ENCODE measurements around the gene RAB31.
A peak's percentile ranks its signal among the peaks of the same experiment; 100 is the strongest.

RAB31 gene

DNA sequence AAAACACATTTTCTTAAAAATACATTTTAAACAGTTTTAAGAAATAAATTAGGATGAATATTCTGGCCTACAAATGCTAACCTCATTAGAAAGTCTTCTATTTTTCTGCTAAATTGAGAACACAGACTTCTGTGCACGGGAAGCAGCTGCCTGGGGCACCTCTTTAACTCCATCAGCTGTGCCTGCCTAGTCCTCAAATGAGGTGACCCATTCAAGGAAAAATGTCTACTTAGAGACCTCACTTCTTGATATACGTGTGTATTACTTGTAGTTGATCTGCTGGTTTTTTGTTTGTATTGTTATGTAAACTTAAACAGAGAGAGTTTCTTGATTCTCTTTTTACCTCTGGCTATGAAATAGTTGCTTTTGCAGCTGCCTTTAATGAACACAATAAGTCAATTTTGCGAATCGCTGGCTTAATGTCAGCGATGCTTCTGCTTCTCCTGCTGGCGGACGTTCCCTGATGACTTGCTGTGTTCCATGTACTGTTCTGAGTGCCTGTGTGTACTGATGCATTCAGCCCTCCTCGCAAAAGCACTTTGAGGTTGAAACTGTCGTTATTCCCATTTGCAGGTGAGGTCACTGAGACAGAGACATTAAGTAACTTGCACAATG lies 88.9 kb downstream of the RAB31 start:
- H3K4me3 ChIP-seq = no peak overlapping the region
- H3K27ac ChIP-seq = no peak overlapping the region
- TF ChIP-seq Cebpa-rat (IDR thresholded peaks at IDR 0.05) = no peak
- H4K20me1 ChIP-seq = no peaks in the 10 kb centered on the region
- H3K27me3 ChIP-seq = no peaks in the 10 kb centered on the region
- H3K4me1 ChIP-seq = peaks cover 0 to 12% (median 2%) of the 10 kb centered on the region in 10 experiments; a peak in 7 of 20 replicates
- peaks cover 0 to 20% (median 0%) of the 10 kb centered on the region in 11 experiments; a peak in 8 of 22 replicates for H3K9me3 ChIP-seq (replicated peaks in 1 of 11)
- H3K9ac ChIP-seq = no peak overlapping the region
- H3K36me3 ChIP-seq = peaks cover 0 to 75% (median 0%) of the 10 kb centered on the region in 11 experiments; a peak in 7 of 22 replicates
- no peak overlapping the region for H3K4me2 ChIP-seq

- Histone ChIP-seq H3K4me2 (peak overlapping the region in 2 of 11 experiments; percentile 41 to 60; a peak in 3 of 22 replicates), H3K27ac (no peak overlapping the region), H3K27me3 (no peaks in the 10 kb centered on the region), H3K9ac (no peak overlapping the region), H3K9me3 (replicated peaks in 1 of 11) (peaks cover 0 to 6% (median 0%) of the 10 kb centered on the region in 11 experiments; a peak in 4 of 22 replicates), H4K20me1 (peaks cover 0 to 10% (median 0%) of the 10 kb centered on the region in 11 experiments; a peak in 2 of 22 replicates), H3K4me3 (no peak overlapping the region), H3K36me3 (peaks cover 0 to 57% (median 0%) of the 10 kb centered on the region in 11 experiments; a peak in 7 of 22 replicates), H3K4me1 (peaks cover 10 to 33% (median 13%) of the 10 kb centered on the region in 10 experiments)
- TF ChIP-seq Cebpa-rat (IDR thresholded peaks at IDR 0.05) = no peak
These were observed 94.3 kb downstream of the RAB31 start for GRCh38 chr18:9802175-9803062.

- Histone ChIP-seq H3K27me3 (no peaks in the 10 kb centered on the region), H3K4me3 (no peak overlapping the region), H3K27ac (no peak overlapping the region), H3K36me3 (peaks cover 0 to 62% (median 0%) of the 10 kb centered on the region in 11 experiments; a peak in 7 of 22 replicates), H3K4me1 (peaks cover 10 to 29% (median 13%) of the 10 kb centered on the region in 10 experiments), H4K20me1 (peaks cover 0 to 14% (median 0%) of the 10 kb centered on the region in 11 experiments; a peak in 3 of 22 replicates), H3K9ac (peak overlapping the region in 1 of 11 experiments; percentile 50; a peak in 1 of 22 replicates), H3K9me3 (replicated peaks in 1 of 11) (peaks cover 0 to 6% (median 0%) of the 10 kb centered on the region in 11 experiments; a peak in 4 of 22 replicates), H3K4me2 (peak overlapping the region in 8 of 11 experiments; percentile 31 to 71 (median 50); a peak in 13 of 22 replicates)
- TF ChIP-seq Cebpa-rat (IDR thresholded peaks at IDR 0.05) = no peak
These were observed 95.1 kb downstream of the RAB31 start for GRCh38 chr18:9803063-9803697.

GRCh38 chr18:9803698-9804516 lies 95.8 kb downstream of the RAB31 start:
- Histone ChIP-seq H4K20me1 (peaks cover 0 to 14% (median 0%) of the 10 kb centered on the region in 11 experiments; a peak in 3 of 22 replicates), H3K36me3 (peaks cover 0 to 61% (median 0%) of the 10 kb centered on the region in 11 experiments; a peak in 7 of 22 replicates), H3K9ac (peak overlapping the region in 3 of 11 experiments; percentile 26 to 50 (median 40); a peak in 5 of 22 replicates), H3K27ac (peak overlapping the region in 2 of 11 experiments; percentile 21 to 31; a peak in 3 of 22 replicates), H3K4me2 (peak overlapping the region; percentile 31 to 71 (median 55)), H3K4me3 (no peak overlapping the region), H3K9me3 (replicated peaks in 1 of 11) (peaks cover 0 to 6% (median 0%) of the 10 kb centered on the region in 11 experiments; a peak in 4 of 22 replicates), H3K27me3 (no peaks in the 10 kb centered on the region), H3K4me1 (peaks cover 10 to 29% (median 13%) of the 10 kb centered on the region in 10 experiments)
- no peak for TF ChIP-seq Cebpa-rat (IDR thresholded peaks at IDR 0.05)

GRCh38 chr18:9804517-9805104 lies 96.5 kb downstream of the RAB31 start:
- peak overlapping the region in 1 of 11 experiments; percentile 21; a peak in 2 of 22 replicates for H3K27ac ChIP-seq
- TF ChIP-seq Cebpa-rat (IDR thresholded peaks at IDR 0.05) = no peak
- H3K4me2 ChIP-seq = peak overlapping the region; percentile 31 to 71 (median 55); a peak in 21 of 22 replicates

GRCh38 chr18:9806905-9807304 lies 98.8 kb downstream of the RAB31 start:
- Histone ChIP-seq H4K20me1 (peaks cover 0 to 14% (median 0%) of the 10 kb centered on the region in 11 experiments; a peak in 3 of 22 replicates), H3K27me3 (no peaks in the 10 kb centered on the region), H3K36me3 (peaks cover 0 to 38% (median 0%) of the 10 kb centered on the region in 11 experiments; a peak in 6 of 22 replicates), H3K9me3 (replicated peaks in 1 of 11) (peaks cover 0 to 4% (median 0%) of the 10 kb centered on the region in 11 experiments; a peak in 3 of 22 replicates), H3K9ac (no peak overlapping the region), H3K4me1 (peaks cover 10 to 29% (median 13%) of the 10 kb centered on the region in 10 experiments), H3K27ac (no peak overlapping the region), H3K4me3 (no peak overlapping the region), H3K4me2 (no peak overlapping the region)
- no peak for TF ChIP-seq Cebpa-rat (IDR thresholded peaks at IDR 0.05)

More at GRCh38 chr18:9804517-9805104, 96.5 kb downstream of the RAB31 start:
- peaks cover 0 to 14% (median 0%) of the 10 kb centered on the region in 11 experiments; a peak in 3 of 22 replicates for H4K20me1 ChIP-seq
- no peak overlapping the region for H3K4me3 ChIP-seq
- peaks cover 0 to 6% (median 0%) of the 10 kb centered on the region in 11 experiments; a peak in 4 of 22 replicates for H3K9me3 ChIP-seq (replicated peaks in 1 of 11)
- peak overlapping the region in 2 of 11 experiments; percentile 40 to 50; a peak in 4 of 22 replicates for H3K9ac ChIP-seq
- H3K27me3 ChIP-seq = no peaks in the 10 kb centered on the region
- H3K4me1 ChIP-seq = peaks cover 10 to 29% (median 13%) of the 10 kb centered on the region in 10 experiments
- peaks cover 0 to 55% (median 0%) of the 10 kb centered on the region in 11 experiments; a peak in 7 of 22 replicates for H3K36me3 ChIP-seq
